ENCODE measurements around the gene MARVELD1. TPM values are rescaled to one million over a fixed set of nuclear protein-coding genes. Genes with fewer than 3 reads are reported as not detected.

The MARVELD1 gene
- total RNA-seq, 4 donors from 2014 or later, result 25.8 to 36.7 (median 31.0) TPM

DNA sequence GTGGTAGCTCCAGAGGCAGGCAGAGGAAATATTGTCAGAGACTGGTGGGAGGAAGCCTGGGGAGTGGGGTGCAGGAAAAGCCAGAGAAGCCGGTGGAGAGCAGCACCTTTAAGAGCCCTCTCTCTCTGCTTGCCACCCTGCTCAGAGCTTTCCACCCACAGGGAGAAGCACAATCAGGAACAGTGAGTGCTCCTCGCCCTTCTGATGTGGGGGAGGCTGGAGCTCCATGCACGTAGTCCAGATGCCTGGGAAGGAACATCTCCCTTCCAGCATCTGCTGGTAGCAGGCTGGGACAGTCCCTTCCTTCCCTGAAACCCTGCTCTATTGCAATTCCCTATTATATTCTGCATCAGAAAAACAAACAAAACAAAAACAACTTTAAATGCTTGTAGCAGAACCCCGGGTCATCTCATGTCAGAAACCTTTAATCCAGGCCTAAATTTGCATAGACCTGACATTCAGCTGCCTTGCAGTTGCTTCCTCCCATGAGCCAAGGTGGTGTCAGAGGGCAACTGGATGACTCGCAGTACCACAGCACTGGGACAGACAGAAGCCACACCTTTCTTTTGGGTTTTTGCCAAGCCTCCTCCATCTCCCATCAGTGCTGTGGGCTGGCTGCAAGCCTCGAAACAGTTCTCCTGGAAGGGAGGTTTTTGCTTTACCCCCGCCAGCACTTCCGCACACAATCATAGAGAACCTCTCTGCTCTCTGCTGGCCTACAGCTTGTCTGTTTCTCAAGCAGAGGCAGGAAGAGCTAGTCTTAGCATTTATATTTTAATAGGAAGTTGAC lies 39.6 kb upstream of the MARVELD1 start:
- H3K4me3 ChIP-seq, result no peak overlapping the region
- no peaks in the 10 kb centered on the region for H3K27me3 ChIP-seq
- H3K4me1 ChIP-seq, result peaks cover 14% of the 10 kb centered on the region
- WGBS, result 69% methylated on average over 8 of the region's 8 CpGs
- DNase-seq (ENCODE audit: low spot score in 2 of 2), result no peak
- TF ChIP-seq POLR2A (IDR thresholded peaks at IDR 0.05), result no peak
- TF ChIP-seq, protein P1, sequence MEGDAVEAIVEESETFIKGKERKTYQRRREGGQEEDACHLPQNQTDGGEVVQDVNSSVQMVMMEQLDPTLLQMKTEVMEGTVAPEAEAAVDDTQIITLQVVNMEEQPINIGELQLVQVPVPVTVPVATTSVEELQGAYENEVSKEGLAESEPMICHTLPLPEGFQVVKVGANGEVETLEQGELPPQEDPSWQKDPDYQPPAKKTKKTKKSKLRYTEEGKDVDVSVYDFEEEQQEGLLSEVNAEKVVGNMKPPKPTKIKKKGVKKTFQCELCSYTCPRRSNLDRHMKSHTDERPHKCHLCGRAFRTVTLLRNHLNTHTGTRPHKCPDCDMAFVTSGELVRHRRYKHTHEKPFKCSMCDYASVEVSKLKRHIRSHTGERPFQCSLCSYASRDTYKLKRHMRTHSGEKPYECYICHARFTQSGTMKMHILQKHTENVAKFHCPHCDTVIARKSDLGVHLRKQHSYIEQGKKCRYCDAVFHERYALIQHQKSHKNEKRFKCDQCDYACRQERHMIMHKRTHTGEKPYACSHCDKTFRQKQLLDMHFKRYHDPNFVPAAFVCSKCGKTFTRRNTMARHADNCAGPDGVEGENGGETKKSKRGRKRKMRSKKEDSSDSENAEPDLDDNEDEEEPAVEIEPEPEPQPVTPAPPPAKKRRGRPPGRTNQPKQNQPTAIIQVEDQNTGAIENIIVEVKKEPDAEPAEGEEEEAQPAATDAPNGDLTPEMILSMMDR (IDR thresholded peaks at IDR 0.05), result no peak
- TF ChIP-seq POLR2AphosphoS5 (IDR thresholded peaks at IDR 0.05), result no peak
- TF ChIP-seq EP300 (IDR thresholded peaks at IDR 0.05), result no peak
- H3K9me3 ChIP-seq, result no peaks in the 10 kb centered on the region
- H3K27ac ChIP-seq, result no peak overlapping the region
- H3K36me3 ChIP-seq, result peaks cover 83% of the 10 kb centered on the region

DNA sequence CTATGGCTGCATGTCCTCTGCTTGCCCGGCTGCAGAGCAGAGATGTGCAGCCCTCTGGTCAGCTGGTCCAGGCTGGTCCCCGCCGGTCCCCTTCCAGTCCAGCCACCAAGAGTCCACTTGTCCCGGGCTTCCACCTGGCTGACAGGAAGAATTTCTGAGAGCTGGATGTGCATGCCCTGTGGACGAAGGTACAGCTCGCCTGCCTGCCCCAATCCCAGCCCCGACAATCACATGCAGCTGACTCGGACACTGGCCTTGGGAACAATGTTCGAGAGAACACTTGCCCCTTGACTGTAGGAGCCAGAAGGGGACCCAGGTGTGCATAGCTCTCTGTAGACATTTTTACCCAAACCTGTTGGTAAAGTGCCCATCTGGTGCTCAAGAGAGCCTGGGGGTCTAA lies 38.3 kb upstream of the MARVELD1 start:
- Histone ChIP-seq H3K4me1 (peaks cover 15% of the 10 kb centered on the region), H3K27me3 (no peaks in the 10 kb centered on the region), H3K27ac (no peak overlapping the region), H3K36me3 (peaks cover 83% of the 10 kb centered on the region), H3K9me3 (no peaks in the 10 kb centered on the region), H3K4me3 (no peak overlapping the region)
- 91% methylated on average over 6 of the region's 9 CpGs for WGBS
- TF ChIP-seq, protein P1 (IDR thresholded peaks at IDR 0.05), result no peak
- no peak for TF ChIP-seq EP300 (IDR thresholded peaks at IDR 0.05)
- no peak for TF ChIP-seq POLR2AphosphoS5 (IDR thresholded peaks at IDR 0.05)
- TF ChIP-seq POLR2A (IDR thresholded peaks at IDR 0.05), result no peak
- no peak for DNase-seq (ENCODE audit: low spot score in 2 of 2)

DNA sequence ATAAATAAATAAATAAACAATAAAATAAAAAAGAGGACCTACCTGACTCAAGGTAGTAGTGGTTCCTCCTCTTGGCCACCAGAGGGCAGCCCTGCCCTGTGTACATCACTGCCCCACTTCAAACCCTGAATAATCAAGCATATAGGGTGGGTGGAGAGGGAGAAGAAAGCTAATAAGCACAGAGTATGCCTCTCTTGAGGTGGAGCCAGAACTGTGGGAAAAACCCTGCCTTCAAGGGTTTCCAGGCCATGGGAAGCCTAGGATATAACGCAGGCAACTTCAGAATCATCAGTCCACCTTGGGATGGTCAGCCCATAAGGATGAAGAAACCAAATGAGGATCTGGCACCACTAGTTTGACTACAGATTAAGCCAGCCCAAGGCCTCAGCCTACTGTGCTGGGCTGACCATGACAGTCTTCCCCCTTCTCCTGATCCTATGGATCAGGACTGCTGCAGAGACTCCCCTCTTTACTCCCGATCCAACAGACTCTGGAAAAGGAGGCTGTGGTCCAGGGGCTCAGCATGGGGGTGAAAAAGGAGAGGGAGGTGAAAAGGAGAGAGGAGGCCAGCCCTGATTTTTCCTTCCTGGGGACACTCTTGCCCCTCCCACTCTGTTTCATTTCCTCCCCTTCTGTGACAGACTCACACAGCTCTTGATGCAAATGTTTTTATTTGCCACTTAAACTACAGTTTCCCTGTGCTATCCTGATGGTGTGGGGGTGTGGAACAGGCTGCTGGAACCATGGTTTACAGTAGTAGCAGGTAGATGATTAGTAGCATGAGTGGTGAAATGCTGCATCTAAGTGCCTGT lies 36.6 kb upstream of the MARVELD1 start:
- 93% methylated on average over 2 of the region's 2 CpGs for WGBS

DNA sequence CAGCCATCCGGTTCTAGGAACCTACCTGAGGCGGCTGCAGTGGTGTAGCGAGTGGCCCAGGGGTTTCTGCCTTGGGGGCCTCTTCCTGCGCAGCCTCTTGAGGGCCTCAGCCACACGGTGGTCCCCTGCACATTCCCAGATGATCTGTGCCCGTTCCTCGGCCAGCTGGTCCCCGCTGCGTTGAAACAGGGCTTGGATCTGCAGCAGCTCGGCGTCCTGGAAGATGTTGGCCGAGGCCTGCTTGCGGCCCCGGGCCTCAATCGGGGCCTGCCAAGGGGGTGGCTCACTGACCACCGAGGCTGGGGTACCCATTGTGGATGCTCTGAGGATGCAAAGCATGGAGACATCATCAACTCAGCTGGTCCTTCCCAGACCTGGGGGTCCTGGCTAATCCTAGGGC lies 33.9 kb upstream of the MARVELD1 start:
- no peak for DNase-seq (ENCODE audit: low spot score in 2 of 2)
- H3K9me3 ChIP-seq, result no peaks in the 10 kb centered on the region
- WGBS, result 95% methylated on average over 11 of the region's 16 CpGs
- peaks cover 52% of the 10 kb centered on the region for H3K4me1 ChIP-seq
- peaks cover 49% of the 10 kb centered on the region for H3K36me3 ChIP-seq
- H3K27me3 ChIP-seq, result no peaks in the 10 kb centered on the region
- no peak for TF ChIP-seq EP300 (IDR thresholded peaks at IDR 0.05)
- no peak for TF ChIP-seq POLR2AphosphoS5 (IDR thresholded peaks at IDR 0.05)
- TF ChIP-seq, protein P1 (IDR thresholded peaks at IDR 0.05), result no peak
- no peak for TF ChIP-seq POLR2A (IDR thresholded peaks at IDR 0.05)
- no peak overlapping the region for H3K27ac ChIP-seq
- H3K4me3 ChIP-seq, result no peak overlapping the region

More for the DNA sequence above, 36.6 kb upstream of the MARVELD1 start:
- H3K27me3 ChIP-seq, result no peaks in the 10 kb centered on the region
- peaks cover 68% of the 10 kb centered on the region for H3K36me3 ChIP-seq
- DNase-seq (ENCODE audit: low spot score in 2 of 2), result no peak
- H3K9me3 ChIP-seq, result no peaks in the 10 kb centered on the region
- H3K27ac ChIP-seq, result no peak overlapping the region
- TF ChIP-seq POLR2AphosphoS5 (IDR thresholded peaks at IDR 0.05), result no peak
- TF ChIP-seq, protein P1 (IDR thresholded peaks at IDR 0.05), result peak; percentile 49 to 87
- H3K4me1 ChIP-seq, result peaks cover 26% of the 10 kb centered on the region
- H3K4me3 ChIP-seq, result no peak overlapping the region

DNA sequence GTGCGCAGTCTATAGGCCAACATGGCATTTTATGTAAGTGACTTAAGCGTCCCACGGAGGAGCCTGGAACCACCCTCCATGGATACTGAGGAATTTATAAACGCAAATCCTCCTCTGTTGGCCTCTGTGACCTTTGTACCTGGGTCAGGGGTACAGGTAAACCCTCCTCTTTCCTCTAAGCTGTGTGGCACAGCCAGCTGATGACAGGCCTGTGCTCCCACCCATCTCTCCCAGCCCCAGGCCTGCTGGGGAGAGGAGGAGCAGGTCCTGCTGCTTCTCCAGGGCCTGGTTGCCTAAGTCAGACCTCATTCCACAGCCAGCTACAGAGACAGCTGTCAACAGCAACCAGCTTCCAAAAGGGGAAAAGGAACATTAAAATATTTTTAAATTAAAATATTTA lies 31.5 kb upstream of the MARVELD1 start:
- peak overlapping the region; percentile 3 for H3K4me3 ChIP-seq
- 60% methylated on average over 4 of the region's 4 CpGs for WGBS

More for the DNA sequence above, 31.5 kb upstream of the MARVELD1 start:
- no peaks in the 10 kb centered on the region for H3K9me3 ChIP-seq
- no peak for DNase-seq (ENCODE audit: low spot score in 2 of 2)
- H3K4me1 ChIP-seq, result peaks cover 69% of the 10 kb centered on the region
- TF ChIP-seq EP300 (IDR thresholded peaks at IDR 0.05) (no peak), POLR2AphosphoS5 (IDR thresholded peaks at IDR 0.05) (no peak), POLR2A (IDR thresholded peaks at IDR 0.05) (no peak)
- TF ChIP-seq, protein P1 (IDR thresholded peaks at IDR 0.05), result no peak
- peak overlapping the region; percentile 38 for H3K27ac ChIP-seq
- H3K36me3 ChIP-seq, result peaks cover 25% of the 10 kb centered on the region
- H3K27me3 ChIP-seq, result no peaks in the 10 kb centered on the region

Measured in suprapubic skin (tissue), 4 donors.